ENCODE data around the gene RAB5A. TPM values are rescaled to one million over a fixed set of nuclear protein-coding genes. Genes with fewer than 3 reads are reported as not detected.

RAB5A gene
- total RNA-seq, 1 donor from 2014 or later, result 106 TPM

GRCh38 chr3:19947549-19948225, 790 bp downstream of the RAB5A start:
- H3K27me3 ChIP-seq (ENCODE audit: insufficient read depth, low read length), result no peaks in the 10 kb centered on the region
- Mint-ChIP-seq H3K27me3 (ENCODE audit: low read depth, unreplicated experiment) (no peaks in the 10 kb centered on the region), H3K9me3 (ENCODE audit: unreplicated experiment) (no peaks in the 10 kb centered on the region), H3K36me3 (ENCODE audit: low read depth, unreplicated experiment) (peaks cover 3% of the 10 kb centered on the region), H3K27ac (ENCODE audit: unreplicated experiment) (peak overlapping the region; percentile 97), H3K4me3 (ENCODE audit: unreplicated experiment) (peak overlapping the region; percentile 99), H3K4me1 (ENCODE audit: low read depth, unreplicated experiment) (peaks cover 6% of the 10 kb centered on the region)
- H3K4me1 ChIP-seq (ENCODE audit: insufficient read depth, low read length), result peaks cover 13% of the 10 kb centered on the region
- DNase-seq (ENCODE audit: low read depth) (peak; percentile 25), FAIRE-seq (no peak)
- peaks cover 55% of the 10 kb centered on the region for H3K79me2 ChIP-seq (ENCODE audit: insufficient read depth, low read length)
- H3K4me2 ChIP-seq (ENCODE audit: low read length), result peak overlapping the region; percentile 89
- peak overlapping the region; percentile 99 for H3K9ac ChIP-seq (ENCODE audit: low read length)
- TF ChIP-seq EZH2 (IDR thresholded peaks at IDR 0.05; ENCODE audit: insufficient read depth, low read length) (no peak), CTCF (IDR thresholded peaks at IDR 0.05; ENCODE audit: insufficient read depth, low read depth, low read length) (no peak)
- H2AFZ ChIP-seq (ENCODE audit: low read depth, low read length), result peak overlapping the region; percentile 65
- H3K36me3 ChIP-seq (ENCODE audit: insufficient read depth, low read length), result no peaks in the 10 kb centered on the region
- H4K20me1 ChIP-seq (ENCODE audit: insufficient read depth, low read length), result peaks cover 47% of the 10 kb centered on the region
- H3K27ac ChIP-seq (ENCODE audit: low read depth, low read length), result peak overlapping the region; percentile 96
- peak overlapping the region; percentile 96 for H3K4me3 ChIP-seq (ENCODE audit: insufficient read depth, low read depth, low read length)
- H3K9me3 ChIP-seq (ENCODE audit: insufficient read depth, low read depth, low read length), result no peaks in the 10 kb centered on the region

- peak overlapping the region; percentile 96 for H3K4me3 ChIP-seq (ENCODE audit: insufficient read depth, low read depth, low read length)
- H3K36me3 ChIP-seq (ENCODE audit: insufficient read depth, low read length), result no peaks in the 10 kb centered on the region
- peak overlapping the region; percentile 96 for H3K27ac ChIP-seq (ENCODE audit: low read depth, low read length)
- Mint-ChIP-seq H3K4me3 (ENCODE audit: unreplicated experiment) (peak overlapping the region; percentile 99), H3K9me3 (ENCODE audit: unreplicated experiment) (no peaks in the 10 kb centered on the region), H3K27ac (ENCODE audit: unreplicated experiment) (peak overlapping the region; percentile 97), H3K27me3 (ENCODE audit: low read depth, unreplicated experiment) (no peaks in the 10 kb centered on the region), H3K4me1 (ENCODE audit: low read depth, unreplicated experiment) (peaks cover 6% of the 10 kb centered on the region), H3K36me3 (ENCODE audit: low read depth, unreplicated experiment) (peaks cover 3% of the 10 kb centered on the region)
- peak overlapping the region; percentile 89 for H3K4me2 ChIP-seq (ENCODE audit: low read length)
- H3K9me3 ChIP-seq (ENCODE audit: insufficient read depth, low read depth, low read length), result no peaks in the 10 kb centered on the region
- DNase-seq (ENCODE audit: low read depth) (no peak), FAIRE-seq (no peak)
- H3K27me3 ChIP-seq (ENCODE audit: insufficient read depth, low read length), result no peaks in the 10 kb centered on the region
- H3K4me1 ChIP-seq (ENCODE audit: insufficient read depth, low read length), result peaks cover 13% of the 10 kb centered on the region
- no peak overlapping the region for H2AFZ ChIP-seq (ENCODE audit: low read depth, low read length)
- H4K20me1 ChIP-seq (ENCODE audit: insufficient read depth, low read length), result peaks cover 51% of the 10 kb centered on the region
- TF ChIP-seq CTCF (IDR thresholded peaks at IDR 0.05; ENCODE audit: insufficient read depth, low read depth, low read length) (no peak), EZH2 (IDR thresholded peaks at IDR 0.05; ENCODE audit: insufficient read depth, low read length) (no peak)
- peaks cover 60% of the 10 kb centered on the region for H3K79me2 ChIP-seq (ENCODE audit: insufficient read depth, low read length)
- H3K9ac ChIP-seq (ENCODE audit: low read length), result peak overlapping the region; percentile 99
Measured at GRCh38 chr3:19948226-19948591, 1.3 kb downstream of the RAB5A start.

GRCh38 chr3:19950316-19950715, 3.4 kb downstream of the RAB5A start:
- Mint-ChIP-seq H3K4me3 (ENCODE audit: unreplicated experiment) (peak overlapping the region; percentile 99), H3K36me3 (ENCODE audit: low read depth, unreplicated experiment) (peaks cover 9% of the 10 kb centered on the region), H3K4me1 (ENCODE audit: low read depth, unreplicated experiment) (peaks cover 6% of the 10 kb centered on the region), H3K27me3 (ENCODE audit: low read depth, unreplicated experiment) (no peaks in the 10 kb centered on the region), H3K27ac (ENCODE audit: unreplicated experiment) (no peak overlapping the region), H3K9me3 (ENCODE audit: unreplicated experiment) (no peaks in the 10 kb centered on the region)
- no peak overlapping the region for H3K27ac ChIP-seq (ENCODE audit: low read depth, low read length)
- no peak overlapping the region for H3K4me2 ChIP-seq (ENCODE audit: low read length)
- no peaks in the 10 kb centered on the region for H3K27me3 ChIP-seq (ENCODE audit: insufficient read depth, low read length)
- no peak overlapping the region for H3K9ac ChIP-seq (ENCODE audit: low read length)
- peaks cover 81% of the 10 kb centered on the region for H3K79me2 ChIP-seq (ENCODE audit: insufficient read depth, low read length)
- no peak overlapping the region for H3K4me3 ChIP-seq (ENCODE audit: insufficient read depth, low read depth, low read length)
- H4K20me1 ChIP-seq (ENCODE audit: insufficient read depth, low read length), result peaks cover 73% of the 10 kb centered on the region
- FAIRE-seq (no peak), DNase-seq (ENCODE audit: low read depth) (no peak)
- H3K4me1 ChIP-seq (ENCODE audit: insufficient read depth, low read length), result peaks cover 13% of the 10 kb centered on the region
- H2AFZ ChIP-seq (ENCODE audit: low read depth, low read length), result no peak overlapping the region
- no peaks in the 10 kb centered on the region for H3K9me3 ChIP-seq (ENCODE audit: insufficient read depth, low read depth, low read length)
- H3K36me3 ChIP-seq (ENCODE audit: insufficient read depth, low read length), result peaks cover 6% of the 10 kb centered on the region
- TF ChIP-seq CTCF (IDR thresholded peaks at IDR 0.05; ENCODE audit: insufficient read depth, low read depth, low read length) (no peak), EZH2 (IDR thresholded peaks at IDR 0.05; ENCODE audit: insufficient read depth, low read length) (no peak)
